Transverse colon (tissue), 4 donors: ENCODE results near the gene LEMD1. TPM values are rescaled to one million over a fixed set of nuclear protein-coding genes. Genes with fewer than 3 reads are reported as not detected.

Experiments used
- DNase-seq: peaks from one replicate; pipeline ENCODE4 v3.0.0-alpha.2; 2019
- H3K27ac ChIP-seq, 4 donors: fragments of 200-600 bp; sonication (generic); 2 replicates each; pipeline ENCODE4 v1.5.1; 2016 to 2018; ENCODE audit warnings: inconsistent platforms in 4 of 4
- H3K27me3 ChIP-seq: fragments of 200-600 bp; sonication (generic); 2 replicates; pipeline ENCODE4 v1.5.1; 2017; ENCODE audit warnings: inconsistent platforms
- H3K36me3 ChIP-seq, 4 donors: fragments of 200-600 bp; sonication (generic); 2 replicates each; pipeline ENCODE4 v1.5.1; 2017 to 2019; ENCODE audit warnings: inconsistent platforms in 4 of 4
- H3K4me1 ChIP-seq, 4 donors: fragments of 200-600 bp; sonication (generic); 2 replicates each; pipeline ENCODE4 v1.5.1; 2017 to 2020; ENCODE audit warnings: inconsistent platforms in 4 of 4
- H3K4me3 ChIP-seq, 4 donors: fragments of 200-600 bp; sonication (generic); 1 replicate in 1 of 4; 2 replicates in 3 of 4; pipeline versions ENCODE4 v1.5.1 to v1.6.1; 2017 to 2019; ENCODE audit warnings: inconsistent platforms in 4 of 4
- H3K9me3 ChIP-seq, 2 donors: fragments of 200-600 bp; sonication (generic); 2 replicates each; pipeline ENCODE4 v1.5.1; 2017 to 2019; ENCODE audit warnings: inconsistent platforms in 2 of 2
- CTCF ChIP-seq, 5 experiments: fragments of 200-600 bp in 3 of 5; fragments of 450-650 bp in 2 of 5; sonication (generic) in 3 of 5; IDR thresholded peaks; 1 replicate in 2 of 5; 2 replicates in 3 of 5; pipeline ENCODE4 v1.5.1; 2016 to 2017; ENCODE audit warnings: antibody characterized with exemption in 5 of 5, inconsistent platforms in 3 of 5, mild to moderate bottlenecking in 2 of 5, moderate library complexity in 1 of 5
- EP300 ChIP-seq: sonication (generic); formaldehyde crosslinking; IDR thresholded peaks from one replicate; pipeline ENCODE4 v1.6.1; 2017; ENCODE audit warnings: antibody characterized with exemption, low read depth
- POLR2A ChIP-seq: fragments of 450-650 bp; IDR thresholded peaks from one replicate; pipeline ENCODE4 v1.6.1; 2016; ENCODE audit warnings: antibody characterized with exemption, mild to moderate bottlenecking, moderate library complexity
- POLR2AphosphoS5 ChIP-seq, 3 donors: sonication (generic); formaldehyde crosslinking; IDR thresholded peaks; one replicate each; pipeline ENCODE4 v1.6.1; 2016; ENCODE audit warnings: antibody characterized with exemption in 3 of 3
- WGBS, 2 donors: methylation state at CpG; one replicate each; pipeline ENCODE4 v1.1.5; 2018; ENCODE audit warnings: low coverage in 1 of 2; 5-methylcytosine and 5-hydroxymethylcytosine counted together
- in situ Hi-C, 4 donors: fragments of 200-750 bp; cut with MboI; loops; one replicate each; pipeline versions ENCODE4 v1.15.0 to v1.15.1; 2017; ENCODE audit warnings: low sequenced_read_pairs in 3 of 4, low pct_ligation_motif_present in 1 of 4, low pct_unique_long_range_greater_than_20kb in 1 of 4
- intact Hi-C: fragments of 100-400 bp; cut with DNase I; formaldehyde crosslinking; loops from one replicate; pipeline ENCODE4 v1.15.1; 2023; ENCODE audit warnings: low total_unique reads
- total RNA-seq, 4 donors: library from RNA; depleted of rRNA; stranded (reverse); fragments of >200 nt; gene quantifications; one replicate each; pipeline ENCODE4 v1.1.0, GENCODE V29; 2016

The LEMD1 gene
- total RNA-seq, 4 donors from 2014 or later, result not detected

GRCh38 chr1:205348554-205349487, 73.0 kb downstream of the LEMD1 start:
- intact Hi-C loops (no loop called here), in situ Hi-C loops (no loop called here)
- H3K27me3 ChIP-seq, result peaks cover 38% of the 10 kb centered on the region
- H3K4me1 ChIP-seq, result peaks cover 6 to 13% (median 9%) of the 10 kb centered on the region in 4 donors
- DNase-seq, result no peak
- WGBS, 2 donors, result 61% methylated on average over 5 of the region's 5 CpGs; no CpG with 5 or more reads in 1 of the 2 donors
- no peak overlapping the region for H3K4me3 ChIP-seq
- H3K27ac ChIP-seq, result peak overlapping the region in 1 of 4 donors; percentile 15
- H3K36me3 ChIP-seq, result no peaks in the 10 kb centered on the region
- TF ChIP-seq EP300 (no peak), POLR2AphosphoS5 (IDR thresholded peaks at IDR 0.05) (no peak), POLR2A (no peak), CTCF (IDR thresholded peaks at IDR 0.05) (no peak)
- no peaks in the 10 kb centered on the region for H3K9me3 ChIP-seq

DNA sequence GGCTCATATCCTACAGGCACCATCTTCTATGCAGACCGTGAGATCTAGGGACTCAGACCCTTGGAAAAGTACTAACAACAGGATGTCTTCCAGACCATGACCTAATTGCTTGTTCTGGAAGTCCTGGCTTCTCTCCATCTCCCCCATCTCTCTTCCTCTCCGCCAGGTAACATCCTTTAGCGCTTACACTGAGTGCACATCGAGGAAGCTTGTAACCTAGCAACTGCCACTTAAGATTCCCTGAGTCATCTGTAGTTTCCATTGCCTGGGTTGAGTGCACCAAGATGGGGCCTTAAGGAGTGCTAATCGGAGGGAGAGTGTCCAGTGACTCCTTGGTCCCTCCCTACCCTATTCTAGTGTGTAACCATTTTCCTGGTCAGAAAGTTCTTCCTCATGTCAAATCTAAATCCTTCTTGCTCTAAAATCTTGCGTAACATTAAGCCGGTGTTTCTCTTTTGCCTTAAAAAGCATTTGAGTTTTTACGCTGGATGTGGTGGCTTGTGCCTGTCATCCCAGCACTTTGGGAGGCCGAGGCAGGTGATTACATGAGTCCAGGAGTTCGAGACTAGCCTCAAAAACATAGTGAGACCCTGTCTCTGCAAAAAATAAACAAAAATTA, 74.8 kb downstream of the LEMD1 start:
- DNase-seq, result no peak
- Histone ChIP-seq H3K4me1 (peaks cover 10 to 16% (median 13%) of the 10 kb centered on the region in 4 donors), H3K9me3 (no peaks in the 10 kb centered on the region), H3K36me3 (no peaks in the 10 kb centered on the region), H3K27me3 (peaks cover 55% of the 10 kb centered on the region), H3K27ac (no peak overlapping the region), H3K4me3 (no peak overlapping the region)
- no peak for TF ChIP-seq EP300
- no peak for TF ChIP-seq POLR2AphosphoS5 (IDR thresholded peaks at IDR 0.05)
- no peak for TF ChIP-seq CTCF (IDR thresholded peaks at IDR 0.05)
- no peak for TF ChIP-seq POLR2A
- in situ Hi-C loops (no loop called here), intact Hi-C loops (no loop called here)
- WGBS, 2 donors, result 80 to 87% methylated on average over 5 to 10 of the region's 10 CpGs

DNA sequence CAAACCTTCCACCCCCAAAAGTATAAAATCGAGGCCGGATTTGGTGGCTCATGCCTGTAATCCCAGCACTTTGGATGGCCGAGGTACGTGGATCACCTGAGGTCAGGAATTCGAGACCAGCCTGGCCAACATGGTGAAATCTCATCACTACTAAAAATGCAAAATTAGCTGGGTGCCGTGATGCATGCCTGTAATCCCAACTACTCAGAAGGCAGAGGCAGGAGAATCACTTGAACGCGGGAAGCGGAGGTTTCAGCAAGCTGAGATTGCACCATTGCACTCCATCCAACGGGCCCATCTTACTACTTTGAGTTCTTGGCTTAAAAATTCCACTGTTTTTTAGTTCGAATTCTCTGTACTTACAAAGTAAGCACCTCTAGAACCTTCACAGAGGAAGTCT, 76.1 kb downstream of the LEMD1 start:
- Histone ChIP-seq H3K36me3 (no peaks in the 10 kb centered on the region), H3K4me1 (peaks cover 10 to 16% (median 13%) of the 10 kb centered on the region in 4 donors), H3K27me3 (peaks cover 56% of the 10 kb centered on the region), H3K9me3 (no peaks in the 10 kb centered on the region), H3K4me3 (no peak overlapping the region), H3K27ac (no peak overlapping the region)
- WGBS, 2 donors, result 84 to 92% methylated on average over 10 to 11 of the region's 11 CpGs
- no peak for TF ChIP-seq POLR2A
- TF ChIP-seq POLR2AphosphoS5 (IDR thresholded peaks at IDR 0.05), result no peak
- no peak for TF ChIP-seq CTCF (IDR thresholded peaks at IDR 0.05)
- no peak for TF ChIP-seq EP300
- no peak for DNase-seq
- in situ Hi-C loops, result no loop called here
- intact Hi-C loops, result no loop called here
